ENCODE measurements around the gene SEC14L5. TPM values are rescaled to one million over a fixed set of nuclear protein-coding genes. Genes with fewer than 3 reads are reported as not detected.

Gene SEC14L5
- total RNA-seq, 2 donors from 2014 or later, result 0.22 to 0.33 TPM

DNA sequence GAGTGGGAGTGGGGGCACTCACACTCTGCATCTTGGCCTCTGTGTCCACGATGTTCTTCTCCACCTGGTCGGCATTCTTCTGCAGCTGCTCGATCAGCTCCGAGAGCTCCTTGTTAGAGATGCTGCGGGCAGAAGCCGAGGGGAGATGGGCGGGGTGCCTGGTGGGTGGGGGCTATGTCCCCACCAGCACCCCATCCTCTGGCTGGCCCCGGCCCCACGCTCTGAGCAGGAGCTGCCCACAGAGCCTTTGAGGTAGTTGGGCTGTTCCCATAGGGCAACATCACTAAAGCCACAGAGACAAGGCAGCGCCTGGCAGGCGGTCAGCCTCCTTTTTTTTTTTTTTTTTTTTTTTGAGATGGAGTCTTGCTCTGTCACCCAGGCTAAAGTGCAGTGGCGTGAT is 47.3 kb upstream of the SEC14L5 start:
- no peak overlapping the region for H3K27ac Mint-ChIP-seq

DNA sequence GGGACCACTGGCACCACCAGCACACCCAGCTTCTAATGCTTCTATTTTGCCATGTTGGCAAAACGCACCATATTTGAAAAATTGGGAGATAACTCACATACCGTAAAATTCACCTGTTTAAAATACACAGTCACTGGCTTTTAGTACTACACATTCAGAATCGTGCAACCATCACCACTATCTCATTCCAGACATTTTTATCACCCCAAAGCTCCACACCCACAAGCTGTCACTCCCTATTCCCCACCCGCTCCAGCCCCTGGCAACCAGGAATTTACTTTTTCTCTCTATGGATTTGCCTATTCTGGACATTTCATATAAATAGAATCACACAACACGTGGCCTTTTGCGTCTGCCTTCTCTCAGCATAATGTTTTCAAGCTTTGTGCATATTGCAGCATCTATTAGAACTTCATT is 46.2 kb upstream of the SEC14L5 start:
- H3K27ac Mint-ChIP-seq, result no peak overlapping the region
- no peak overlapping the region for H3K27ac ChIP-seq (ENCODE audit: low read depth, low read length)
- H3K36me3 Mint-ChIP-seq (ENCODE audit: low read depth), result peaks cover 6% of the 10 kb centered on the region
- no peaks in the 10 kb centered on the region for H3K9me3 Mint-ChIP-seq
- no peak for DNase-seq
- H3K9me3 ChIP-seq (ENCODE audit: control insufficient read depth, low read length), result no peaks in the 10 kb centered on the region
- peaks cover 8% of the 10 kb centered on the region for H3K4me1 ChIP-seq (ENCODE audit: control insufficient read depth, insufficient read depth, low read length)
- TF ChIP-seq, protein P1, sequence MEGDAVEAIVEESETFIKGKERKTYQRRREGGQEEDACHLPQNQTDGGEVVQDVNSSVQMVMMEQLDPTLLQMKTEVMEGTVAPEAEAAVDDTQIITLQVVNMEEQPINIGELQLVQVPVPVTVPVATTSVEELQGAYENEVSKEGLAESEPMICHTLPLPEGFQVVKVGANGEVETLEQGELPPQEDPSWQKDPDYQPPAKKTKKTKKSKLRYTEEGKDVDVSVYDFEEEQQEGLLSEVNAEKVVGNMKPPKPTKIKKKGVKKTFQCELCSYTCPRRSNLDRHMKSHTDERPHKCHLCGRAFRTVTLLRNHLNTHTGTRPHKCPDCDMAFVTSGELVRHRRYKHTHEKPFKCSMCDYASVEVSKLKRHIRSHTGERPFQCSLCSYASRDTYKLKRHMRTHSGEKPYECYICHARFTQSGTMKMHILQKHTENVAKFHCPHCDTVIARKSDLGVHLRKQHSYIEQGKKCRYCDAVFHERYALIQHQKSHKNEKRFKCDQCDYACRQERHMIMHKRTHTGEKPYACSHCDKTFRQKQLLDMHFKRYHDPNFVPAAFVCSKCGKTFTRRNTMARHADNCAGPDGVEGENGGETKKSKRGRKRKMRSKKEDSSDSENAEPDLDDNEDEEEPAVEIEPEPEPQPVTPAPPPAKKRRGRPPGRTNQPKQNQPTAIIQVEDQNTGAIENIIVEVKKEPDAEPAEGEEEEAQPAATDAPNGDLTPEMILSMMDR (conservative IDR thresholded peaks at IDR 0.05), result no peak
- H3K36me3 ChIP-seq (ENCODE audit: control insufficient read depth, insufficient read depth, low read length), result no peaks in the 10 kb centered on the region
- no peaks in the 10 kb centered on the region for H3K27me3 ChIP-seq (ENCODE audit: control insufficient read depth, insufficient read depth, low read length, poor library complexity, severe bottlenecking)
- H3K4me1 Mint-ChIP-seq, result peaks cover 6% of the 10 kb centered on the region
- H3K4me3 ChIP-seq (ENCODE audit: low read length), result no peak overlapping the region
- 77 to 94% methylated on average over 5 to 6 of the region's 6 CpGs for WGBS, 2 experiments (ENCODE audit: insufficient coverage in 1 of 2, insufficient read length in 1 of 2)
- H3K9ac ChIP-seq (ENCODE audit: extremely low read depth, low read length, poor library complexity, severe bottlenecking), result no peak overlapping the region
- H3K4me3 Mint-ChIP-seq, result no peak overlapping the region
- no peaks in the 10 kb centered on the region for H3K27me3 Mint-ChIP-seq (ENCODE audit: insufficient read depth)

More for the DNA sequence above, 47.3 kb upstream of the SEC14L5 start:
- no peaks in the 10 kb centered on the region for H3K36me3 ChIP-seq (ENCODE audit: control insufficient read depth, insufficient read depth, low read length)
- no peaks in the 10 kb centered on the region for H3K27me3 ChIP-seq (ENCODE audit: control insufficient read depth, insufficient read depth, low read length, poor library complexity, severe bottlenecking)
- DNase-seq, result no peak
- H3K9ac ChIP-seq (ENCODE audit: extremely low read depth, low read length, poor library complexity, severe bottlenecking), result no peak overlapping the region
- TF ChIP-seq, protein P1 (conservative IDR thresholded peaks at IDR 0.05), result no peak
- no peaks in the 10 kb centered on the region for H3K27me3 Mint-ChIP-seq (ENCODE audit: insufficient read depth)
- 94 to 100% methylated on average over 5 to 11 of the region's 12 CpGs for WGBS, 2 experiments (ENCODE audit: insufficient coverage in 1 of 2, insufficient read length in 1 of 2)
- H3K36me3 Mint-ChIP-seq (ENCODE audit: low read depth), result peaks cover 10% of the 10 kb centered on the region
- peaks cover 6% of the 10 kb centered on the region for H3K4me1 Mint-ChIP-seq
- H3K9me3 ChIP-seq (ENCODE audit: control insufficient read depth, low read length), result no peaks in the 10 kb centered on the region
- H3K4me3 ChIP-seq (ENCODE audit: low read length), result no peak overlapping the region
- no peak overlapping the region for H3K27ac ChIP-seq (ENCODE audit: low read depth, low read length)
- peaks cover 8% of the 10 kb centered on the region for H3K4me1 ChIP-seq (ENCODE audit: control insufficient read depth, insufficient read depth, low read length)
- no peaks in the 10 kb centered on the region for H3K9me3 Mint-ChIP-seq
- H3K4me3 Mint-ChIP-seq, result no peak overlapping the region

GRCh38 chr16:4913130-4913773 is 44.9 kb upstream of the SEC14L5 start:
- no peak overlapping the region for H3K4me3 Mint-ChIP-seq
- H3K27ac Mint-ChIP-seq, result no peak overlapping the region
- peaks cover 6% of the 10 kb centered on the region for H3K4me1 Mint-ChIP-seq

More at GRCh38 chr16:4913130-4913773, 44.9 kb upstream of the SEC14L5 start:
- no peaks in the 10 kb centered on the region for H3K9me3 ChIP-seq (ENCODE audit: control insufficient read depth, low read length)
- Mint-ChIP-seq H3K9me3 (no peaks in the 10 kb centered on the region), H3K36me3 (ENCODE audit: low read depth) (peaks cover 2% of the 10 kb centered on the region), H3K27me3 (ENCODE audit: insufficient read depth) (no peaks in the 10 kb centered on the region)
- peaks cover 8% of the 10 kb centered on the region for H3K4me1 ChIP-seq (ENCODE audit: control insufficient read depth, insufficient read depth, low read length)
- no peak overlapping the region for H3K27ac ChIP-seq (ENCODE audit: low read depth, low read length)
- H3K36me3 ChIP-seq (ENCODE audit: control insufficient read depth, insufficient read depth, low read length), result no peaks in the 10 kb centered on the region
- DNase-seq, result no peak
- H3K4me3 ChIP-seq (ENCODE audit: low read length), result no peak overlapping the region
- H3K27me3 ChIP-seq (ENCODE audit: control insufficient read depth, insufficient read depth, low read length, poor library complexity, severe bottlenecking), result no peaks in the 10 kb centered on the region
- WGBS, 2 experiments (ENCODE audit: insufficient coverage in 1 of 2, insufficient read length in 1 of 2), result 82 to 85% methylated on average over 3 to 7 of the region's 7 CpGs
- TF ChIP-seq, protein P1 (conservative IDR thresholded peaks at IDR 0.05), result no peak
- H3K9ac ChIP-seq (ENCODE audit: extremely low read depth, low read length, poor library complexity, severe bottlenecking), result no peak overlapping the region
